ENCODE results near the gene MLXIP. TPM values are rescaled to one million over a fixed set of nuclear protein-coding genes. Genes with fewer than 3 reads are reported as not detected.

The MLXIP gene
- total RNA-seq, 4 donors from 2014 or later, result 99.5 to 302 (median 151) TPM

GRCh38 chr12:122155705-122156104, 77.1 kb downstream of the MLXIP start:
- 82 to 89% methylated on average over 8 to 10 of the region's 10 CpGs for WGBS, 2 donors (ENCODE audit: low coverage in 1 of 2)
- no peaks in the 10 kb centered on the region for H3K27me3 ChIP-seq
- no peak for TF ChIP-seq POLR2A (IDR thresholded peaks at IDR 0.05)
- no peak for TF ChIP-seq POLR2AphosphoS5 (IDR thresholded peaks at IDR 0.05)
- no peak for TF ChIP-seq EP300 (IDR thresholded peaks at IDR 0.05; ENCODE audit: low read depth)
- TF ChIP-seq CTCF (IDR thresholded peaks at IDR 0.05), result no peak
- H3K9me3 ChIP-seq, result no peaks in the 10 kb centered on the region
- DNase-seq, result no peak
- in situ Hi-C loops (cut with MboI; ENCODE audit: low pct_ligation_motif_present in 1 of 4, low pct_unique_long_range_greater_than_20kb in 1 of 4, low sequenced_read_pairs in 3 of 4) (no loop called here), intact Hi-C loops (cut with DNase I; ENCODE audit: low total_unique reads) (no loop called here)
- no peak overlapping the region for H3K4me3 ChIP-seq
- H3K36me3 ChIP-seq, result no peaks in the 10 kb centered on the region
- no peak overlapping the region for H3K27ac ChIP-seq
- H3K4me1 ChIP-seq, result peaks cover 0 to 3% (median 0%) of the 10 kb centered on the region in 4 donors

GRCh38 chr12:122158700-122159285, 80.2 kb downstream of the MLXIP start:
- 83 to 94% methylated on average over 5 to 7 of the region's 7 CpGs for WGBS, 2 donors (ENCODE audit: low coverage in 1 of 2)
- Histone ChIP-seq H3K36me3 (no peaks in the 10 kb centered on the region), H3K27me3 (no peaks in the 10 kb centered on the region), H3K4me1 (no peaks in the 10 kb centered on the region), H3K4me3 (no peak overlapping the region), H3K27ac (no peak overlapping the region), H3K9me3 (no peaks in the 10 kb centered on the region)
- DNase-seq, result no peak
- no peak for TF ChIP-seq EP300 (IDR thresholded peaks at IDR 0.05; ENCODE audit: low read depth)
- no peak for TF ChIP-seq POLR2AphosphoS5 (IDR thresholded peaks at IDR 0.05)
- TF ChIP-seq POLR2A (IDR thresholded peaks at IDR 0.05), result no peak
- TF ChIP-seq CTCF (IDR thresholded peaks at IDR 0.05), result no peak
- in situ Hi-C loops (cut with MboI; ENCODE audit: low pct_ligation_motif_present in 1 of 4, low pct_unique_long_range_greater_than_20kb in 1 of 4, low sequenced_read_pairs in 3 of 4), result no loop called here
- intact Hi-C loops (cut with DNase I; ENCODE audit: low total_unique reads), result no loop called here

- in situ Hi-C loops (cut with MboI; ENCODE audit: low pct_ligation_motif_present in 1 of 4, low pct_unique_long_range_greater_than_20kb in 1 of 4, low sequenced_read_pairs in 3 of 4), result no loop called here
- TF ChIP-seq CTCF (IDR thresholded peaks at IDR 0.05) (no peak), EP300 (IDR thresholded peaks at IDR 0.05; ENCODE audit: low read depth) (no peak), POLR2A (IDR thresholded peaks at IDR 0.05) (no peak), POLR2AphosphoS5 (IDR thresholded peaks at IDR 0.05) (no peak)
- 83 to 100% methylated on average over 2 to 4 of the region's 4 CpGs for WGBS, 2 donors (ENCODE audit: low coverage in 1 of 2)
These were observed 81.3 kb downstream of the MLXIP start for GRCh38 chr12:122159882-122160281.

GRCh38 chr12:122160761-122161160, 82.2 kb downstream of the MLXIP start:
- no peaks in the 10 kb centered on the region for H3K36me3 ChIP-seq
- no peak for TF ChIP-seq POLR2AphosphoS5 (IDR thresholded peaks at IDR 0.05)
- TF ChIP-seq CTCF (IDR thresholded peaks at IDR 0.05), result no peak
- TF ChIP-seq EP300 (IDR thresholded peaks at IDR 0.05; ENCODE audit: low read depth), result no peak
- TF ChIP-seq POLR2A (IDR thresholded peaks at IDR 0.05), result no peak
- no peaks in the 10 kb centered on the region for H3K4me1 ChIP-seq
- H3K27me3 ChIP-seq, result no peaks in the 10 kb centered on the region
- no peak overlapping the region for H3K4me3 ChIP-seq
- in situ Hi-C loops (cut with MboI; ENCODE audit: low pct_ligation_motif_present in 1 of 4, low pct_unique_long_range_greater_than_20kb in 1 of 4, low sequenced_read_pairs in 3 of 4) (no loop called here), intact Hi-C loops (cut with DNase I; ENCODE audit: low total_unique reads) (no loop called here)
- WGBS, 2 donors (ENCODE audit: low coverage in 1 of 2), result 80 to 97% methylated on average over 5 to 11 of the region's 11 CpGs
- no peak for DNase-seq
- no peak overlapping the region for H3K27ac ChIP-seq
- no peaks in the 10 kb centered on the region for H3K9me3 ChIP-seq

More at GRCh38 chr12:122159882-122160281, 81.3 kb downstream of the MLXIP start:
- Histone ChIP-seq H3K27ac (no peak overlapping the region), H3K4me1 (no peaks in the 10 kb centered on the region), H3K36me3 (no peaks in the 10 kb centered on the region), H3K27me3 (no peaks in the 10 kb centered on the region), H3K4me3 (no peak overlapping the region), H3K9me3 (no peaks in the 10 kb centered on the region)
- intact Hi-C loops (cut with DNase I; ENCODE audit: low total_unique reads), result no loop called here
- DNase-seq, result no peak

All from transverse colon (tissue), 4 donors.